OCI-LY3 (cell line): ENCODE results near the gene EVI5L.

Experiments
- EZH2phosphoT487 ChIP-seq: fragments of 200-600 bp; shearing (Covaris generic); IDR thresholded peaks from 2 replicates; pipeline ENCODE4 v1.6.1; 2018; ENCODE audit warnings: antibody characterized with exemption, mixed run types, low read depth
- TF ChIP-seq, protein P1 (sequence below): fragments of 200-600, 300-600 bp; sonication (generic); IDR thresholded peaks from 2 replicates; pipeline ENCODE4 v1.5.1; 2014; ENCODE audit warnings: antibody characterized with exemption, low read length, low read depth

- TF ChIP-seq, protein P1, sequence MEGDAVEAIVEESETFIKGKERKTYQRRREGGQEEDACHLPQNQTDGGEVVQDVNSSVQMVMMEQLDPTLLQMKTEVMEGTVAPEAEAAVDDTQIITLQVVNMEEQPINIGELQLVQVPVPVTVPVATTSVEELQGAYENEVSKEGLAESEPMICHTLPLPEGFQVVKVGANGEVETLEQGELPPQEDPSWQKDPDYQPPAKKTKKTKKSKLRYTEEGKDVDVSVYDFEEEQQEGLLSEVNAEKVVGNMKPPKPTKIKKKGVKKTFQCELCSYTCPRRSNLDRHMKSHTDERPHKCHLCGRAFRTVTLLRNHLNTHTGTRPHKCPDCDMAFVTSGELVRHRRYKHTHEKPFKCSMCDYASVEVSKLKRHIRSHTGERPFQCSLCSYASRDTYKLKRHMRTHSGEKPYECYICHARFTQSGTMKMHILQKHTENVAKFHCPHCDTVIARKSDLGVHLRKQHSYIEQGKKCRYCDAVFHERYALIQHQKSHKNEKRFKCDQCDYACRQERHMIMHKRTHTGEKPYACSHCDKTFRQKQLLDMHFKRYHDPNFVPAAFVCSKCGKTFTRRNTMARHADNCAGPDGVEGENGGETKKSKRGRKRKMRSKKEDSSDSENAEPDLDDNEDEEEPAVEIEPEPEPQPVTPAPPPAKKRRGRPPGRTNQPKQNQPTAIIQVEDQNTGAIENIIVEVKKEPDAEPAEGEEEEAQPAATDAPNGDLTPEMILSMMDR, result no peak
- no peak for TF ChIP-seq EZH2phosphoT487
Observed at GRCh38 chr19:7910321-7911161, 80.5 kb downstream of the EVI5L start.
